ENCODE data around the gene KAZN.

The KAZN gene

DNA sequence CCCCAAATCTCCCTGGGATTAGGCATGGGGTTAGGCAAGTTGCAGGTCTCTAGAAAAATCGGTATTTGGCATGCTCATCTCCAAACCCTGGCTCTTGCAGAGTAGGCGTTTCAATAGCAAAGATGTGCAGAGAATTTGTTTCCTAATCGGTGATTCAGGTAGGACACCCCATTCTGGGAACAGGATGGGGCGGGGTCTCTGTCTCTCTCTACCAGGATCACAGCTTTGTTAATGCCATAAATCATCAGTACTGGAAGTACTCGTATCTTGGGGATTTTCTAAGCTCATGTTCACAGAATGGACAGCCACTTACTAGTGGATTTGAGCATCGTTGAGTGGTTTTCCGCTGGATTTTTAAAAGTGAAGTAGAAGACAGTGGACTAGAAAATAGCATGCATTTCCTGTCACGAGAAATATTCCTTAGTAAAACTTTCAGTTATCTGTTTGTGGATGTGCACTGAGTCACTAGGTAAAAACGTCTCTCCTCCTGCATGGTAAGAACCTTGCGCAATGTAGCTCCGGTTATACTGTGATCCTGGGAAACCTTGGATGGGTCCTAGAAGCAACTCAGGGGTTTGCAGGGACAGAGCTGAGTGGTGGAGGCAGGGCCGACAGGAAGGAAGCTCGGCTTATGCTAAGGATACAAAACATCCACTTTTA lies 560.2 kb downstream of the KAZN start:
- no peak for DNase-seq (ENCODE audit: low read depth)

DNA sequence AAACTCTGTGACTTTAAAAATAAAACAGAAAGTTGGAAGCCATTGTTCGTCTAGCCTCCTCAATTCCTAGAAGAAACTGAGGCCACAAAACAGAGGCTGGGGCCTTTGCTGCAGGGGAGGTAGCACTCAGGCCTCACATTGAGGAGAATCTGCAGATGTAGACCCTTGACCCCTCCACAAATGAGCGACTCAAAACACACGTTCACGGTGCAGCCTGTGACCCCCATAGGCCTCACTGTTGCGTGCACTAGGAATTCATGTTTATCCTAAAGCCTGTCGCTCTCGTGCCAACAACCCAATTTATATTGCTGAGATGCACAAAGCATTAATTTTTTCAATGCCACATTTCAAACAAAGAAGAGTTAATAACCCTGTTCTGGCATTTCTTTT lies 560.7 kb downstream of the KAZN start:
- no peak for DNase-seq (ENCODE audit: low read depth)

DNA sequence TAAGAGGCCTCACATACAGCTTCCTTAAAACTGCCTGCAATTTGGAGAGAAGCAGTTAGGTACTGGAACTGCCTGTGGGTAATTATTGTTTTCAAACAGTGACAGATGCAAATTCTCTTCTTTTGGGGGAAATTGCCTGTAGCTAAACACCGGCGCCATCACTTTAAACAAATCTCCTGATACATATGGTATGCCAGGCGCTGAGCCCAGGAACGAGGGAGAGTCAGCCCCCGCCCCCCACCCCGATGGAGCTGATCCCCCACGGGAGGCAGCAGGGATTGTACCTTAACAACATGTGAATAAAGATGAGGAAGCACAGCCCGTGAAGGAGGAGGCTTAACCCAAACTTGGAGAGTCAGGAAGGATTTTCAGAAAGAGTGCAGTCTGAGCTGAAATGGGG lies 562.1 kb downstream of the KAZN start:
- DNase-seq (ENCODE audit: low read depth) = no peak

DNA sequence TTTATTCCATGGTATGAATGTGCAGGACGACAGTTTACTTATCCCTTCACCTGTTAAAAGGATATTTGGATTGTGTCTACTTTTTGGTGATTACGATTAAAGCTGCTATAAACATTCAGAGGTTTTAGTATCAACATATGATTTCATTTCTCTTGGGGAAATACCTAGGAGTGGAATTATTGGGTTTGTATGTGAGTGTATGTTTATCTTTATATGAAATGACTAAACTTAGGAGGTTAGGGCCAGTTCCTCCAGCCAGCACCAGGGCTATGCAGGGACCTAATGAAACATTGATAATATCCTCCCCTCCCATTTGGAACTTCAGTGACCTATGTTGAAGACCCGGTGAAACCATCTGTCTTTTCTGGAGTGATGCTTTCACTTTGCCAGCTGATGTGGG lies 568.9 kb downstream of the KAZN start:
- DNase-seq (ENCODE audit: low read depth) = no peak
